HepG2 (cell line): ENCODE measurements around the gene TEAD1. TPM values are rescaled to one million over a fixed set of nuclear protein-coding genes. Genes with fewer than 3 reads are reported as not detected.

Source experiments
- ATAC-seq: fragments of 200-7000 bp; cut with Tn5 transposase; 3 replicates; pipeline ENCODE4 v1.9.1; 2020; ENCODE audit warnings: mild to moderate bottlenecking, moderate library complexity
- BruUV-seq: library from RNA; stranded (reverse); fragments of 400-500 nt; replicated peaks from 2 replicates; lab custom pipeline; 2021; lab: Mats Ljungman, UMichigan
- CTCF ChIA-PET: fragments of 300-600 bp; formaldehyde crosslinking; extraction: SDS; loops from one replicate; lab custom pipeline; 2021; ENCODE audit warnings: low total read pairs, inconsistent platforms, low intra/inter-chr PET ratio; lab: Yijun Ruan, JAX
- POLR2A ChIA-PET: fragments of 350-600 bp; sonication (Branson Sonifier 250); formaldehyde crosslinking; loops from one replicate; lab custom pipeline; 2020; ENCODE audit warnings: antibody characterized with exemption, inconsistent platforms; lab: Yijun Ruan, JAX
- DNase-seq: peaks from one replicate; pipeline ENCODE4 v3.0.0-alpha.2; 2015; ENCODE audit warnings: low spot score
- FAIRE-seq: peaks from 3 replicates; lab custom pipeline; 2011; peaks lifted over from hg19 to GRCh38; lab: Jason Lieb, UNC
- H2AFZ ChIP-seq: one replicate; pipeline ENCODE4 v1.6.1; 2011; ENCODE audit warnings: low read length, inconsistent platforms
- H3K27ac ChIP-seq: fragments of 300-600 bp; 3 replicates; pipeline ENCODE4 v1.8.0; 2011; ENCODE audit warnings: mixed run types, mild to moderate bottlenecking, mixed read lengths, low read length, inconsistent platforms; ENCODE audit not compliant: insufficient read depth; ENCODE audit errors: extremely low read length
- H3K27me3 ChIP-seq, 2 experiments: fragments of 200-600 bp in 1 of 2; 2 replicates in 1 of 2; 3 replicates in 1 of 2; pipeline versions ENCODE4 v1.6.0 to v1.8.0; 2011; ENCODE audit warnings: low read length in 2 of 2, mild to moderate bottlenecking in 2 of 2, moderate library complexity in 2 of 2, inconsistent platforms in 1 of 2; ENCODE audit not compliant: insufficient read depth in 2 of 2, control insufficient read depth in 1 of 2
- H3K36me3 ChIP-seq, 2 experiments: fragments of 200-600 bp in 1 of 2; replicated peaks in 1 of 2; 2 replicates in 1 of 2; 3 replicates in 1 of 2; pipeline versions ENCODE4 v1.5.1 to v1.8.0; 2011; ENCODE audit warnings: low read length in 2 of 2, inconsistent platforms in 1 of 2; ENCODE audit not compliant: insufficient read depth in 2 of 2, control insufficient read depth in 1 of 2
- H3K4me1 ChIP-seq: 2 replicates; pipeline ENCODE4 v1.5.1; 2012; ENCODE audit warnings: low read length, inconsistent platforms; ENCODE audit not compliant: insufficient read depth
- H3K4me2 ChIP-seq: 2 replicates; pipeline ENCODE4 v1.6.0; 2011; ENCODE audit warnings: low read depth, low read length, inconsistent platforms
- H3K4me3 ChIP-seq, 3 experiments: fragments of 200-600 bp in 1 of 3; sonication (generic), shearing (Covaris generic) in 1 of 3; replicated peaks in 1 of 3; 2 replicates each; pipeline ENCODE4 v1.5.1; 2011 to 2016; ENCODE audit warnings: low read length in 3 of 3, inconsistent platforms in 2 of 3, low read depth in 2 of 3, mild to moderate bottlenecking in 2 of 3, control low read depth in 1 of 3, mixed read lengths in 1 of 3; ENCODE audit not compliant: insufficient read depth in 1 of 3
- H3K79me2 ChIP-seq: one replicate; pipeline ENCODE4 v1.6.1; 2011; ENCODE audit warnings: low read length, inconsistent platforms; ENCODE audit not compliant: insufficient read depth
- H3K9ac ChIP-seq: 2 replicates; pipeline ENCODE4 v1.6.0; 2011; ENCODE audit warnings: mild to moderate bottlenecking, low read depth, low read length, inconsistent platforms; ENCODE audit not compliant: insufficient read depth
- H3K9me3 ChIP-seq: 2 replicates; pipeline ENCODE4 v1.5.1; 2012; ENCODE audit warnings: mild to moderate bottlenecking, low read length
- H4K20me1 ChIP-seq: 2 replicates; pipeline ENCODE4 v1.6.0; 2011; ENCODE audit warnings: inconsistent platforms, mild to moderate bottlenecking, low read length, moderate library complexity; ENCODE audit not compliant: insufficient read depth
- SAP130 ChIP-seq: IDR thresholded peaks from 2 replicates; pipeline ENCODE4 v1.6.1; 2016; ENCODE audit warnings: low read depth
- WGBS: methylation state at CpG from one replicate; pipeline ENCODE4 v1.1.6; 2017; ENCODE audit warnings: low lambda C conversion rate; 5-methylcytosine and 5-hydroxymethylcytosine counted together
- in situ Hi-C: cut with HindIII; loops from 2 replicates; pipeline ENCODE4 v1.10.0; 2017; ENCODE audit warnings: low pct_unique_long_range_greater_than_20kb; ENCODE audit not compliant: extremely low pct_ligation_motif_present
- intact Hi-C: fragments of 100-400 bp; cut with micrococcal nuclease; formaldehyde crosslinking; loops from one replicate; pipeline ENCODE4 v1.10.0; 2022; ENCODE audit not compliant: unreplicated experiment
- polyA plus RNA-seq, 8 experiments: library from polyadenylated mRNA; depleted of rRNA in 3 of 8; stranded (reverse) in 7 of 8; unstranded in 1 of 8; fragments of >200 nt; fragmentation: Illumina TruSeq in 4 of 8; extraction: Trizol in 4 of 8; gene quantifications; 2 replicates each; pipeline versions ENCODE4 v1.2.1 to v1.2.3, GENCODE V29; 2011 to 2016; ENCODE audit warnings: low read depth in 4 of 8, missing spikeins in 1 of 8, mixed read lengths in 1 of 8; ENCODE audit not compliant: insufficient read depth in 1 of 8
- total RNA-seq, 5 experiments: library from RNA; depleted of rRNA; stranded (reverse); fragments of >200 nt; fragmentation: Illumina TruSeq; extraction: Trizol; gene quantifications; 2 replicates each; pipeline ENCODE4 v1.2.3, GENCODE V29; 2016; ENCODE audit warnings: low read depth in 1 of 5
- TF ChIP-seq, protein P1 (sequence below): IDR thresholded peaks from 2 replicates; pipeline ENCODE4 v1.6.1; 2012; ENCODE audit warnings: low read length, improper control_type of control experiment

TEAD1 gene
- total and polyA plus RNA-seq, 2 of the 13 experiments (the other 11 are each of a cell fraction or from before 2014, with no cell fraction given): 20.1 to 30.5 TPM

DNA sequence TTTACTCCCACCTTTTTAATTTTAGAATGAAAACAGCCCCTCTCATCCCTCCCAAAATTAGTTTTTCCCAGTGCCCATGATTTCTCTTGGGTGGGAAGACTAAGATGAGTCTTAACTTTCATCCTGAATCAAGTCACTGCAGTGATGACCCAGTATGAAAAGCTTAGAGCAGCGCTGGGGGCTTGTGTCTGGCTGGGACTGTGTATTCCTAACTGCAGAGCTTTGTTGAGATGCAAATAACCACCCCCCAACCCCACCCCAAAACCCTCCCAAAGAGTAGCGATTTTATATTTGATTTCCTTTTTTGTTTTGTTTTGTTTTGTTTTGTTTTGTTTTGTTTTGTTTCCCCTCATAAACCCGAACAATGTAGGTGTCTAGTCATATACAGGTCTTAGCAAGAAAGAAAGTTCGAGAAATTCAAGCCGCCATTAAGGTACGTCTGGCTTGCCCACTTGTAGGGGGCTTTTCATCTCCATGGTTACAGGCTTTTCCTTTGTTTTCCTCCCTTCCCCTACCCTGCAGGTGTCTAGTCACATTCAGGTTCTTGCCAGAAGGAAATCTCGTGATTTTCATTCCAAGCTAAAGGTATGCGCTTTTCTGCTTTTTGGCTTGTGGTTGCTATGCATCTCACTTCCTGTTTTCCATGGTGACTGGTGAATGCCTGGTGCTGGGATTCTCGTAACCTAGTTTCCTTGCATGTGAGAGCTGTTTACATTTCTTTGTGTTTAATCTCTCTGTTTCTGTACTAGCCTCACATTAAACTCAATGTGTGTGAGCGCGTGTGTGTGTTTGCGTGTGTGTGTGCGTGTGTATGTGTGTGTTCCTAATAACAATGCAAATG lies 190.3 kb downstream of the TEAD1 start:
- no peak overlapping the region for H3K4me2 ChIP-seq
- ATAC-seq: no peak
- WGBS: 91% methylated on average over 13 of the region's 13 CpGs
- H3K4me3 ChIP-seq: no peak overlapping the region
- H3K27ac ChIP-seq: no peak overlapping the region
- no peaks in the 10 kb centered on the region for H3K9me3 ChIP-seq
- BruUV-seq: no TSS peak
- POLR2A ChIA-PET: no interaction called here
- H4K20me1 ChIP-seq: no peaks in the 10 kb centered on the region
- H3K9ac ChIP-seq: no peak overlapping the region
- H2AFZ ChIP-seq: no peak overlapping the region
- DNase-seq: no peak
- TF ChIP-seq SAP130 (CRISPR knock-in tag): 0 out of 2 replicates have a peak, but pooled peaks have one; percentile 13
- TF ChIP-seq, protein P1, sequence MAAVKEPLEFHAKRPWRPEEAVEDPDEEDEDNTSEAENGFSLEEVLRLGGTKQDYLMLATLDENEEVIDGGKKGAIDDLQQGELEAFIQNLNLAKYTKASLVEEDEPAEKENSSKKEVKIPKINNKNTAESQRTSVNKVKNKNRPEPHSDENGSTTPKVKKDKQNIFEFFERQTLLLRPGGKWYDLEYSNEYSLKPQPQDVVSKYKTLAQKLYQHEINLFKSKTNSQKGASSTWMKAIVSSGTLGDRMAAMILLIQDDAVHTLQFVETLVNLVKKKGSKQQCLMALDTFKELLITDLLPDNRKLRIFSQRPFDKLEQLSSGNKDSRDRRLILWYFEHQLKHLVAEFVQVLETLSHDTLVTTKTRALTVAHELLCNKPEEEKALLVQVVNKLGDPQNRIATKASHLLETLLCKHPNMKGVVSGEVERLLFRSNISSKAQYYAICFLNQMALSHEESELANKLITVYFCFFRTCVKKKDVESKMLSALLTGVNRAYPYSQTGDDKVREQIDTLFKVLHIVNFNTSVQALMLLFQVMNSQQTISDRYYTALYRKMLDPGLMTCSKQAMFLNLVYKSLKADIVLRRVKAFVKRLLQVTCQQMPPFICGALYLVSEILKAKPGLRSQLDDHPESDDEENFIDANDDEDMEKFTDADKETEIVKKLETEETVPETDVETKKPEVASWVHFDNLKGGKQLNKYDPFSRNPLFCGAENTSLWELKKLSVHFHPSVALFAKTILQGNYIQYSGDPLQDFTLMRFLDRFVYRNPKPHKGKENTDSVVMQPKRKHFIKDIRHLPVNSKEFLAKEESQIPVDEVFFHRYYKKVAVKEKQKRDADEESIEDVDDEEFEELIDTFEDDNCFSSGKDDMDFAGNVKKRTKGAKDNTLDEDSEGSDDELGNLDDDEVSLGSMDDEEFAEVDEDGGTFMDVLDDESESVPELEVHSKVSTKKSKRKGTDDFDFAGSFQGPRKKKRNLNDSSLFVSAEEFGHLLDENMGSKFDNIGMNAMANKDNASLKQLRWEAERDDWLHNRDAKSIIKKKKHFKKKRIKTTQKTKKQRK: no peak
- no peak for FAIRE-seq
- H3K79me2 ChIP-seq: no peaks in the 10 kb centered on the region
- peaks cover 9% of the 10 kb centered on the region; the same call in 1 of the 2 replicates for H3K4me1 ChIP-seq
- intact Hi-C loops: loop anchor here (5.0 kb wide), 1 partner anchor 987 kb away; no protein-coding TSS in a partner anchor
- in situ Hi-C loops: no loop called here
- CTCF ChIA-PET: no interaction called here
- no peaks in the 10 kb centered on the region for H3K27me3 ChIP-seq
- H3K36me3 ChIP-seq: peaks cover 3 to 26% of the 10 kb centered on the region in 2 experiments; a peak in 3 of 5 replicates
